CD14-positive monocyte (primary cell): ENCODE measurements around the gene CEACAM18. TPM values are rescaled to one million over a fixed set of nuclear protein-coding genes. Genes with fewer than 3 reads are reported as not detected.
A peak's percentile ranks its signal among the peaks of the same experiment; 100 is the strongest.

Experiments
- DNase-seq, 3 donors: peaks; one replicate each; pipeline ENCODE4 v3.0.0-alpha.2; 2011 to 2022
- H2AFZ ChIP-seq: 2 replicates; pipeline ENCODE4 v1.6.0; 2012; ENCODE audit warnings: mild to moderate bottlenecking, low read depth, low read length, inconsistent platforms; ENCODE audit not compliant: insufficient read depth, poor library complexity, severe bottlenecking
- H3K27ac ChIP-seq, 2 donors: 1 replicate in 1 of 2; 2 replicates in 1 of 2; pipeline ENCODE4 v1.5.1; 2012 to 2013; ENCODE audit warnings: low read length in 2 of 2, control low read depth in 1 of 2, inconsistent platforms in 1 of 2, low read depth in 1 of 2, mild to moderate bottlenecking in 1 of 2
- H3K27me3 ChIP-seq, 2 donors: one replicate each; pipeline versions ENCODE4 v1.6.0 to v1.6.1; 2011 to 2013; ENCODE audit warnings: low read length in 2 of 2; ENCODE audit not compliant: control insufficient read depth in 2 of 2, insufficient read depth in 2 of 2
- H3K36me3 ChIP-seq, 2 donors: replicated peaks in 1 of 2; 1 replicate in 1 of 2; 2 replicates in 1 of 2; pipeline versions ENCODE4 v1.5.1 to v1.6.1; 2012 to 2013; ENCODE audit warnings: low read length in 2 of 2, control low read depth in 1 of 2, inconsistent platforms in 1 of 2, mild to moderate bottlenecking in 1 of 2; ENCODE audit not compliant: insufficient read depth in 2 of 2, control insufficient read depth in 1 of 2
- H3K4me1 ChIP-seq, 2 donors: 1 replicate in 1 of 2; 2 replicates in 1 of 2; pipeline versions ENCODE4 v1.5.1 to v1.6.1; 2012 to 2013; ENCODE audit warnings: low read length in 2 of 2, control low read depth in 1 of 2, inconsistent platforms in 1 of 2, mild to moderate bottlenecking in 1 of 2, moderate library complexity in 1 of 2; ENCODE audit not compliant: insufficient read depth in 2 of 2, control insufficient read depth in 1 of 2
- H3K4me2 ChIP-seq: replicated peaks from 2 replicates; pipeline ENCODE3; 2012; ENCODE audit warnings: low read length, moderate library complexity, mild to moderate bottlenecking; ENCODE audit not compliant: poor library complexity, severe bottlenecking; ENCODE audit errors: extremely low read depth
- H3K4me3 ChIP-seq, 3 experiments: fragments of 200-600 bp in 1 of 3; sonication (generic) in 1 of 3; replicated peaks in 1 of 3; 1 replicate in 2 of 3; 2 replicates in 1 of 3; pipeline ENCODE4 v1.5.1; 2011 to 2013; ENCODE audit warnings: low read length in 3 of 3, mild to moderate bottlenecking in 3 of 3, control low read depth in 2 of 3, low read depth in 2 of 3, inconsistent platforms in 1 of 3, moderate library complexity in 1 of 3
- H3K79me2 ChIP-seq: 2 replicates; pipeline ENCODE4 v1.6.0; 2012; ENCODE audit warnings: mild to moderate bottlenecking, control low read depth, inconsistent platforms, low read length, moderate library complexity; ENCODE audit not compliant: insufficient read depth
- H3K9ac ChIP-seq: 2 replicates; pipeline ENCODE4 v1.6.0; 2017; ENCODE audit warnings: low read length, mild to moderate bottlenecking; ENCODE audit not compliant: insufficient read depth, poor library complexity, severe bottlenecking
- H3K9me3 ChIP-seq, 2 donors: replicated peaks in 1 of 2; 1 replicate in 1 of 2; 2 replicates in 1 of 2; pipeline versions ENCODE4 v1.5.1 to v1.6.1; 2012 to 2013; ENCODE audit warnings: low read length in 2 of 2, control low read depth in 1 of 2; ENCODE audit not compliant: control insufficient read depth in 1 of 2, insufficient read depth in 1 of 2
- H4K20me1 ChIP-seq: 2 replicates; pipeline ENCODE4 v1.6.0; 2012; ENCODE audit warnings: mild to moderate bottlenecking, low read length, control low read depth, moderate library complexity; ENCODE audit not compliant: insufficient read depth
- H3K27ac Mint-ChIP-seq, 7 donors: one replicate each; pipeline ENCODE4 v1.8.0; 2020; ENCODE audit warnings: mild to moderate bottlenecking in 7 of 7, mixed read lengths in 7 of 7, moderate library complexity in 6 of 7, inconsistent platforms in 2 of 7
- H3K27me3 Mint-ChIP-seq, 3 donors: one replicate each; pipeline ENCODE4 v1.8.0; 2021 to 2022; ENCODE audit warnings: low read depth in 3 of 3, mild to moderate bottlenecking in 3 of 3, mixed read lengths in 3 of 3, moderate library complexity in 3 of 3, inconsistent platforms in 1 of 3
- H3K36me3 Mint-ChIP-seq, 2 donors: one replicate each; pipeline ENCODE4 v1.8.0; 2020; ENCODE audit warnings: mixed read lengths in 2 of 2, inconsistent platforms in 1 of 2, mild to moderate bottlenecking in 1 of 2
- H3K4me1 Mint-ChIP-seq: one replicate; pipeline ENCODE4 v1.8.0; 2020; ENCODE audit warnings: mild to moderate bottlenecking, mixed read lengths
- H3K4me3 Mint-ChIP-seq, 2 donors: one replicate each; pipeline ENCODE4 v1.8.0; 2020; ENCODE audit warnings: mild to moderate bottlenecking in 2 of 2, mixed read lengths in 2 of 2, moderate library complexity in 1 of 2
- H3K9me3 Mint-ChIP-seq, 7 donors: one replicate each; pipeline ENCODE4 v1.8.0; 2020 to 2022; ENCODE audit warnings: mixed read lengths in 7 of 7, mild to moderate bottlenecking in 6 of 7, moderate library complexity in 6 of 7, inconsistent platforms in 2 of 7
- WGBS: methylation state at CpG from one replicate; pipeline ENCODE4 v1.1.5; 2013; ENCODE audit warnings: missing lambda C conversion rate; ENCODE audit not compliant: insufficient coverage; 5-methylcytosine and 5-hydroxymethylcytosine counted together
- intact Hi-C, 2 donors: fragments of 100-400 bp; cut with micrococcal nuclease; formaldehyde crosslinking; loops; one replicate each; pipeline versions ENCODE4 v1.15.0 to v1.15.1; 2023
- polyA plus RNA-seq, 3 donors: library from polyadenylated mRNA; depleted of rRNA in 1 of 3; unstranded in 2 of 3; stranded (reverse) in 1 of 3; fragments of 300-500 nt in 2 of 3; fragments of >200 nt in 1 of 3; fragmentation: Illumina TruSeq in 2 of 3; gene quantifications; 1 replicate in 2 of 3; 2 replicates in 1 of 3; pipeline ENCODE4 v1.2.3, GENCODE V29; 2012 to 2021
- TF ChIP-seq, protein P1 (sequence below): fragments of 200-600 bp; IDR thresholded peaks from one replicate; pipeline ENCODE4 v1.8.0; 2022; ENCODE audit warnings: antibody characterized with exemption, mild to moderate bottlenecking

The CEACAM18 gene
- polyA plus RNA-seq, 3 donors: not detected

DNA sequence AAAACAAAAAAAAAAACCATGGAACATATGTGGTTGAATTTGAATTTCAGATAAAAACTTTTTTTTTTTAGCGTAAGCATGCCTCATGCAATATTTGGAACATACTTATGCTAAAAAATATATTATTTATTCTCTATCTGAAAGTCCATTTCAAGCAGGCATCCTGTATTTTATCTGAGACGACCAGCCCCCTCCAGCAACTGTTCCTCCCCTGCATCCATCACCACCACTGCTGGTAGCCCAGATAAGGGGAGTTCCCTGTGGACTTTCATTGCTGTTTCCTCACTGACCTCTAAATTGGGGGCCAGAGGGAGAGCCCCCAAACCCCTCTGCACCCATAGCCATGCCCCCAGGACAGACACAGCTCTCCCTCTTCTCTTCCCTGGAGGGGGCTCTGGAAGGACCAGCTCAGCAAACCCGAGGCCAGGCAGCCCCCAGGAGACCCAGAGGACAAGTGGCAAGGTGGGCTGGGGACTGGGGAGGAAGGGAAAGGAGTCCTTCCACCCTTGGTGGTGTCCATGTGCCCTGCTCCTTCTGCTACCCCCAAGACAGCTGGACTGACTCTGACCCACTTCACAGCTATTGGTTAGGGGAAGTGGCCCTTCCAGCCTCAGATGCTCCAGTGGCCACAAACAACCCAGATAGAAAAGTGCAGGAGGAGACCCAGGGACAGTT lies 29.9 kb downstream of the CEACAM18 start:
- Histone ChIP-seq H3K27me3 (no peaks in the 10 kb centered on the region), H3K36me3 (no peaks in the 10 kb centered on the region), H3K27ac (peak overlapping the region in 1 of 2 donors; percentile 56), H3K4me3 (peak overlapping the region in 1 of 3 experiments; percentile 44), H2AFZ (no peak overlapping the region), H3K4me2 (peak overlapping the region; percentile 44), H3K79me2 (no peaks in the 10 kb centered on the region), H3K9ac (no peak overlapping the region), H3K4me1 (peaks cover 67 to 82% of the 10 kb centered on the region in 2 donors), H4K20me1 (no peaks in the 10 kb centered on the region), H3K9me3 (peaks cover 8 to 13% of the 10 kb centered on the region in 2 donors)
- H3K36me3 Mint-ChIP-seq: peaks cover 6 to 13% of the 10 kb centered on the region in 2 donors
- DNase-seq: peak in 1 of 3 donors; percentile 13
- no peak overlapping the region for H3K4me3 Mint-ChIP-seq
- peaks cover 9 to 18% (median 13%) of the 10 kb centered on the region in 7 donors for H3K9me3 Mint-ChIP-seq
- H3K27ac Mint-ChIP-seq: peak overlapping the region in 6 of 7 donors; percentile 0 to 88 (median 62)
- peaks cover 75% of the 10 kb centered on the region for H3K4me1 Mint-ChIP-seq
- intact Hi-C loops: loop anchor here in 1 of 2 donors (10.0 kb wide), 1 partner anchor 113 kb away; the partner anchor contains the start of gene C19orf84
- peaks cover 0 to 2% (median 0%) of the 10 kb centered on the region in 3 donors for H3K27me3 Mint-ChIP-seq
- WGBS: no CpG with 5 or more reads among the region's 3 CpGs
- TF ChIP-seq, protein P1, sequence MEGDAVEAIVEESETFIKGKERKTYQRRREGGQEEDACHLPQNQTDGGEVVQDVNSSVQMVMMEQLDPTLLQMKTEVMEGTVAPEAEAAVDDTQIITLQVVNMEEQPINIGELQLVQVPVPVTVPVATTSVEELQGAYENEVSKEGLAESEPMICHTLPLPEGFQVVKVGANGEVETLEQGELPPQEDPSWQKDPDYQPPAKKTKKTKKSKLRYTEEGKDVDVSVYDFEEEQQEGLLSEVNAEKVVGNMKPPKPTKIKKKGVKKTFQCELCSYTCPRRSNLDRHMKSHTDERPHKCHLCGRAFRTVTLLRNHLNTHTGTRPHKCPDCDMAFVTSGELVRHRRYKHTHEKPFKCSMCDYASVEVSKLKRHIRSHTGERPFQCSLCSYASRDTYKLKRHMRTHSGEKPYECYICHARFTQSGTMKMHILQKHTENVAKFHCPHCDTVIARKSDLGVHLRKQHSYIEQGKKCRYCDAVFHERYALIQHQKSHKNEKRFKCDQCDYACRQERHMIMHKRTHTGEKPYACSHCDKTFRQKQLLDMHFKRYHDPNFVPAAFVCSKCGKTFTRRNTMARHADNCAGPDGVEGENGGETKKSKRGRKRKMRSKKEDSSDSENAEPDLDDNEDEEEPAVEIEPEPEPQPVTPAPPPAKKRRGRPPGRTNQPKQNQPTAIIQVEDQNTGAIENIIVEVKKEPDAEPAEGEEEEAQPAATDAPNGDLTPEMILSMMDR: no peak

DNA sequence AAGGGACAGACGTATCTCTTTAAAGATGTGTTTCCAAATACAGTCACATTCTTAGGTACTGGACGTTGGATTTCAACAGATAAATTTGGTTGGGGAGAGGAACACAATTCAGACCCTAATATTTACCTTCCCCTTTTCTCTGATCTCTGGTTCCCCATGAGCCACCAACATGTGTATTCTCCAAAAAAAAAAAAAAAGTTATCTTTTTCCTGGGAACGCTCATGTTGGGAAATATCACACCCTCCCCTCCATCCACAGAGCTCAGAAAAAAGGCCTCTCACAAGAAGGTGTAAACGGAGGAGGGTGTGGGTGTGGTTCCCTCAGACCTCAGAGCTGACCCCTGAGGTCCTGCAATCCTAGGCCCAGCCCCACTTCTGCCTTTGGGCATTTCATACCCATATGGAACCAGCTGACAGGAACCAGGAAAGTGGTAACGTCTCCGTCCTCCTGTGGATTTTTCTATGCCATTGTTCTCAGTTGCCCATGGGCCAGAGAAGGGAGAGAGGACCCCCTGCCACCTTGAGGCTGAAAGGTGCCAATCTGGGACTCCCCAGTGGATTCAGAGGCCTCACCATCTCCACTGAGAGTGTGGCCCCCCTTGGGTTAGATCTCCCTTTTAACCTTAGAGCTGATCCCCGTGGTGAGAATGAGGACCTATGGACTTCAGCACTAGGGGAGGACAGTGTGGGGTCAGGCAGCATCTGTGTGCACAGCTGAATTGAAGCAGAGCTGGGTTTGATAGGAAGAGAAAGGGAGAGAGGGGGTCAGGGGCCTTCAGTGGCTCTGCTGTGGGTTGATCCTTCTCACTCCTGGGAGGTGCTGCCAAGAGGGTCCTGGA lies 31.7 kb downstream of the CEACAM18 start:
- H3K9me3 ChIP-seq: peaks cover 0 to 1% of the 10 kb centered on the region in 2 donors
- no peaks in the 10 kb centered on the region for H3K27me3 ChIP-seq
- intact Hi-C loops: loop anchor here in 1 of 2 donors (10.0 kb wide), 1 partner anchor 115 kb away; the partner anchor contains the start of gene C19orf84
- no peaks in the 10 kb centered on the region for H3K79me2 ChIP-seq
- no peaks in the 10 kb centered on the region for H4K20me1 ChIP-seq
- no peaks in the 10 kb centered on the region for H3K36me3 Mint-ChIP-seq
- H3K27ac Mint-ChIP-seq: peak overlapping the region in 3 of 7 donors; percentile 30 to 77 (median 41)
- H3K4me1 ChIP-seq: peaks cover 49 to 63% of the 10 kb centered on the region in 2 donors
- 17% methylated on average over 3 of the region's 7 CpGs for WGBS
- no peaks in the 10 kb centered on the region for H3K27me3 Mint-ChIP-seq
- H3K4me3 ChIP-seq: no peak overlapping the region
- TF ChIP-seq, protein P1: no peak
- peaks cover 62% of the 10 kb centered on the region for H3K4me1 Mint-ChIP-seq
- no peak overlapping the region for H3K27ac ChIP-seq
- no peak overlapping the region for H3K9ac ChIP-seq
- peak in 1 of 3 donors; percentile 23 for DNase-seq
- peaks cover 0 to 3% (median under 1%) of the 10 kb centered on the region in 7 donors for H3K9me3 Mint-ChIP-seq
- H3K4me2 ChIP-seq: no peak overlapping the region
- no peaks in the 10 kb centered on the region for H3K36me3 ChIP-seq
- H3K4me3 Mint-ChIP-seq: peak overlapping the region in 1 of 2 donors; percentile 27
- no peak overlapping the region for H2AFZ ChIP-seq
